ENCODE measurements around the gene CLTC. TPM values are rescaled to one million over a fixed set of nuclear protein-coding genes. Genes with fewer than 3 reads are reported as not detected.

CLTC gene
- total RNA-seq, 2 experiments from 2014 or later: 123 to 227 TPM

- no peak overlapping the region for H3K4me2 ChIP-seq (ENCODE audit: low read length)
- H2AFZ ChIP-seq (ENCODE audit: low read length): no peak overlapping the region
- peaks cover 99% of the 10 kb centered on the region for H3K79me2 ChIP-seq (ENCODE audit: insufficient read depth, low read depth, low read length)
- H3K9me3 ChIP-seq (ENCODE audit: low read length): no peaks in the 10 kb centered on the region
- ChIA-PET CTCF (ENCODE audit: unreplicated experiment) (no interaction called here), POLR2A (no interaction called here)
- peaks cover 40% of the 10 kb centered on the region for H4K20me1 ChIP-seq (ENCODE audit: insufficient read depth, low read length)
- peaks cover 8% of the 10 kb centered on the region for H3K4me1 ChIP-seq (ENCODE audit: insufficient read depth, low read length, poor library complexity, severe bottlenecking)
- H3K36me3 ChIP-seq (ENCODE audit: insufficient read depth, low read length): peaks cover 90% of the 10 kb centered on the region
- no peaks in the 10 kb centered on the region for H3K9me2 ChIP-seq (ENCODE audit: insufficient read depth, low read length)
- H3K4me3 ChIP-seq (ENCODE audit: low read depth, low read length, poor library complexity, severe bottlenecking): no peak overlapping the region
- H3K27ac ChIP-seq (ENCODE audit: low read depth, low read length, poor library complexity, severe bottlenecking): no peak overlapping the region
- BruUV-seq (replicated peaks): no TSS peak
- DNase-seq (ENCODE audit: low spot score): no peak
- intact Hi-C loops (cut with micrococcal nuclease; ENCODE audit: unreplicated experiment): no loop called here
- TF ChIP-seq EZH2phosphoT487 (IDR thresholded peaks at IDR 0.05; ENCODE audit: borderline replicate concordance, low read depth, low read length): no peak
- TF ChIP-seq CTCF (conservative IDR thresholded peaks at IDR 0.05; ENCODE audit: low read length): no peak
Observed at GRCh38 chr17:59699218-59699617, 79.5 kb downstream of the CLTC start.

DNA sequence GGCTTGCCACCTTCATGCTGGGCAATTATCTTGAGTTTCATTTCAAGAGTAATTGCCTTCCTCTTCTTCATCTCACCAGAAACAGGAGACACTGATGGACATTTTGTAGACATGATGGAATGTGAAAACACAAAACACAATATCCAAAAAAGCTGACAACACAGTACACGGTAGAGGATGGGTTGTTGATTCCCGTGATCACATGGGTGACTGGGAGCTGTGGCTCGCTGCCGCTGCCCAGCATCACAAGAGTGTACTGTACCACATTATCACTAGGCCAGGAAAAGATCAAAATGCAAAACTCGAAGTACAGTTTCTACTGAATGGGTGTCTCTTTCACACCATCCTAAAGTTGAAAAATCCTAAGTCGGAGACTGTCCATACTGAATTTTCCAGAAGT is 80.1 kb downstream of the CLTC start:
- ChIA-PET CTCF (ENCODE audit: unreplicated experiment) (no interaction called here), POLR2A (no interaction called here)
- Histone ChIP-seq H3K79me2 (ENCODE audit: insufficient read depth, low read depth, low read length) (peaks cover 99% of the 10 kb centered on the region), H3K4me3 (ENCODE audit: low read depth, low read length, poor library complexity, severe bottlenecking) (no peak overlapping the region), H4K20me1 (ENCODE audit: insufficient read depth, low read length) (peaks cover 40% of the 10 kb centered on the region), H3K4me2 (ENCODE audit: low read length) (no peak overlapping the region), H3K9me3 (ENCODE audit: low read length) (no peaks in the 10 kb centered on the region), H3K36me3 (ENCODE audit: insufficient read depth, low read length) (peaks cover 90% of the 10 kb centered on the region), H3K27ac (ENCODE audit: low read depth, low read length, poor library complexity, severe bottlenecking) (no peak overlapping the region), H3K4me1 (ENCODE audit: insufficient read depth, low read length, poor library complexity, severe bottlenecking) (peaks cover 12% of the 10 kb centered on the region), H3K9me2 (ENCODE audit: insufficient read depth, low read length) (no peaks in the 10 kb centered on the region), H2AFZ (ENCODE audit: low read length) (no peak overlapping the region)
- intact Hi-C loops (cut with micrococcal nuclease; ENCODE audit: unreplicated experiment): no loop called here
- no TSS peak for BruUV-seq (replicated peaks)
- no peak for DNase-seq (ENCODE audit: low spot score)
- no peak for TF ChIP-seq EZH2phosphoT487 (IDR thresholded peaks at IDR 0.05; ENCODE audit: borderline replicate concordance, low read depth, low read length)
- TF ChIP-seq CTCF (conservative IDR thresholded peaks at IDR 0.05; ENCODE audit: low read length): no peak

DNA sequence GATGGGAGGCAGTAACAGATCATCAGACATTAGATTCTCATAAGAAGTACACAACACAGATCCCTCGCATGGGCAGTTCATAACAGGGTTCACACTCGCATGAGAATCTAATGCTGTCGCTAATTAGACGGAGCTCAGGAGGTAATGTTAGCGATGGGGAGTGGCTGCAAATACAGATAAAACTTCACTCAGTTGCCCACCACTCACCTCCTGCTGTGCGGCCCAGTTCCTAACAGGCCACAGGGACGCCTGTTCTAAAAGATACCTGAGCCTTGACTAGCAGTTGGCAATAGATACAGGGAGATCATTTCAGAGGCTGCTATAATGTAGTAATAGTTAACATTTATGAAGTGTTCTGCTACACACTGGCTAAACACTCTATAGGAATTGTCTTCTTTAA is 82.6 kb downstream of the CLTC start:
- Histone ChIP-seq H2AFZ (ENCODE audit: low read length) (no peak overlapping the region), H3K4me1 (ENCODE audit: insufficient read depth, low read length, poor library complexity, severe bottlenecking) (peaks cover 23% of the 10 kb centered on the region), H3K27ac (ENCODE audit: low read depth, low read length, poor library complexity, severe bottlenecking) (no peak overlapping the region), H3K36me3 (ENCODE audit: insufficient read depth, low read length) (peaks cover 81% of the 10 kb centered on the region), H3K9me2 (ENCODE audit: insufficient read depth, low read length) (no peaks in the 10 kb centered on the region), H3K4me3 (ENCODE audit: low read depth, low read length, poor library complexity, severe bottlenecking) (no peak overlapping the region), H4K20me1 (ENCODE audit: insufficient read depth, low read length) (peaks cover 31% of the 10 kb centered on the region; the same call in 1 of the 2 replicates), H3K79me2 (ENCODE audit: insufficient read depth, low read depth, low read length) (peaks cover 98% of the 10 kb centered on the region), H3K4me2 (ENCODE audit: low read length) (no peak overlapping the region), H3K9me3 (ENCODE audit: low read length) (no peaks in the 10 kb centered on the region)
- ChIA-PET CTCF (ENCODE audit: unreplicated experiment) (no interaction called here), POLR2A (interaction anchor here (0.6 to 1.5 kb wide), 3 partner anchors 10 to 64 kb away, joined by 3 to 4 read pairs (median 4); no protein-coding TSS in a partner anchor)
- TF ChIP-seq EZH2phosphoT487 (IDR thresholded peaks at IDR 0.05; ENCODE audit: borderline replicate concordance, low read depth, low read length): no peak
- TF ChIP-seq CTCF (conservative IDR thresholded peaks at IDR 0.05; ENCODE audit: low read length): no peak
- BruUV-seq (replicated peaks): no TSS peak
- intact Hi-C loops (cut with micrococcal nuclease; ENCODE audit: unreplicated experiment): no loop called here
- DNase-seq (ENCODE audit: low spot score): no peak
